ENCODE results near the gene ROPN1L.
"Not testable (repeated sequence)": the region's sequence is repeated elsewhere in the genome, so short reads cannot be mapped to it uniquely, and the experiment has no call there.

Gene ROPN1L

DNA sequence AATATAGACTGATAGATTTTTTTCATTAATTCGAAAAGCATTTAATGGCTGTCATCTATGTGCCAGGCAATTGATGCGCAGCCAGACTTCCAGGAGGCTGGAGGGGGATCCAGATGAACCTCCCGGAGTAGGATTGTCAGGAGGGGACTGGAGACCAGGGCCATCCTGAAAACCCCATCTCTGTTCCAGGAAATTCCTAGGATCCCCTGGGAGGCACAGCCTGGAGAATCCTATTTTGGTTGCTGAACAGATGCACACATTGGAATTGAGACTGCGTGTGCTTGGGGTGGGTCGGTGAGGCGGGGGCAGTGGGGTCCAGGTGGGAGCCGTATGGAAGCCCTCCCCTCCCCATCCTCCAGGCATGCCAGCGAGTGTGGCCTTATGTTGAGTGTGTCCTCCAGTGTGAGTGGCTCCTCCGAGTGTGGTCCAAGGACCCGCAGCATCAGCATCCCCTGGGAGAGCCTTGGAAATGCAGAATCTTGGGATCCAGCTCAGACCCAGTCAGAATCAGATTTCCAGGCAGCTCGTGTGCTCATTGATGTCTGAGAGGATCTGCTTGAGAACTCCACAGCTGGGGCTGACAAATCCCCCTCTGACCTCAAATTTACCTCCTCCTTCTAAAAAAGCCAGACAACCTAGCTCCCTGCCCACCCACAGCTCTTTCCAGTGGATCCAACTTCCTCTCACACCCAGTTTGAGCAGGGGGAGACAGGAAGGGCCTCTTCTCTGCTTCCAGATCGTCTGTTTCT is 38.7 kb downstream of the ROPN1L start:
- no peak for DNase-seq

DNA sequence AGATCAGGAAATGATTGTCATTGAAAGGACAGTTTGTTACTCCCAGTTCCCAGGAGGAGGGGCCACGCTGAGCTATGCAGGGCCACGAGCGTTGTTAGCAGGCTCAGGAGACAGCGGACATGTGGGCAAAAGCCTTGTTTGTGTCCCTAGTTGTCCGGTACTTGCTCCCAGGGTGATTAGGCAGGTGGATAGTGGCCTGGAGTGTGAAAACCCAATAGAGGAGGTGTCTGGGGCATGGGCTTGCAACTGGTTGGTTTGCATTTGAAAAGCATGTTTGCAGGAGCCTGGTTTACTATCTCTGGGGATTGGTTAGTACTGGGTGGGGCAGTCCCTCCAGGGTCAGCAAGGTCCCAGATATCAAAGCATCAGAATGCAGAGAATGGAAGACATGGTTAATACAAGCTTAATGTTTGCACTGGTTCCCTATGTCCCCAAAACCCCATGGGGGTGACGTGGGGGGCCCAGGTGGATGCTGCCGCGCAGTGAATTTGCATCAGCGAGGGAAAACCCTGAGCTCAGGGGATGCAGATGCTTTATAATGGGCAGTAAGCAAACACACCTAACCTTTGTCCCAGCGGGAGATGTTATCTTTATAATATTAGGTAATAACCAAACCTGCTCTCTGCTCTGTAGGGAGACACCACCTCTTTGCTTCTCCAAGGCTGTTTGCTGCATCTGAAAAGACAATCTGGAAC is 39.7 kb downstream of the ROPN1L start:
- DNase-seq, result no peak

GRCh38 chr5:10482791-10483530 is 41.3 kb downstream of the ROPN1L start:
- DNase-seq, result no peak

DNA sequence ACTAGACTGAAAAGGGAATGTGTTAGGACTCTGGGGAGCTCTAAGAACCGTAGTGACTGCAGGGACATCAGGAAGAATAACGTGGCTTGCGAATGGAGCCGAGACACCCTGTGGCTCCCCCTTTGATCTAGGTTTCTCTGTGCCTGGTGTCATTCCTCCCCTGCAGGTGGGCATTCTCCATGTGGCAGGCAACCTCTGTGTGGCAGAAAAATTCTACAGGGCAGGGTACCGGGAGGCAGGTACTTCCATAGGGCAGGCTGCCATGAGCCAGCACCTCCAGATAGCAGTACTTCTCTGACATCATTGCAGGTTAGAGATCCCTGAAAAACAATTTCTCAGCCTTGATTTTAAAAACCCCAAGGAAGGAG is 43.1 kb downstream of the ROPN1L start:
- no peak for DNase-seq

GRCh38 chr5:10485142-10485795 is 43.6 kb downstream of the ROPN1L start:
- DNase-seq, result no peak

GRCh38 chr5:10485897-10486296 is 44.2 kb downstream of the ROPN1L start:
- DNase-seq, result no peak

DNA sequence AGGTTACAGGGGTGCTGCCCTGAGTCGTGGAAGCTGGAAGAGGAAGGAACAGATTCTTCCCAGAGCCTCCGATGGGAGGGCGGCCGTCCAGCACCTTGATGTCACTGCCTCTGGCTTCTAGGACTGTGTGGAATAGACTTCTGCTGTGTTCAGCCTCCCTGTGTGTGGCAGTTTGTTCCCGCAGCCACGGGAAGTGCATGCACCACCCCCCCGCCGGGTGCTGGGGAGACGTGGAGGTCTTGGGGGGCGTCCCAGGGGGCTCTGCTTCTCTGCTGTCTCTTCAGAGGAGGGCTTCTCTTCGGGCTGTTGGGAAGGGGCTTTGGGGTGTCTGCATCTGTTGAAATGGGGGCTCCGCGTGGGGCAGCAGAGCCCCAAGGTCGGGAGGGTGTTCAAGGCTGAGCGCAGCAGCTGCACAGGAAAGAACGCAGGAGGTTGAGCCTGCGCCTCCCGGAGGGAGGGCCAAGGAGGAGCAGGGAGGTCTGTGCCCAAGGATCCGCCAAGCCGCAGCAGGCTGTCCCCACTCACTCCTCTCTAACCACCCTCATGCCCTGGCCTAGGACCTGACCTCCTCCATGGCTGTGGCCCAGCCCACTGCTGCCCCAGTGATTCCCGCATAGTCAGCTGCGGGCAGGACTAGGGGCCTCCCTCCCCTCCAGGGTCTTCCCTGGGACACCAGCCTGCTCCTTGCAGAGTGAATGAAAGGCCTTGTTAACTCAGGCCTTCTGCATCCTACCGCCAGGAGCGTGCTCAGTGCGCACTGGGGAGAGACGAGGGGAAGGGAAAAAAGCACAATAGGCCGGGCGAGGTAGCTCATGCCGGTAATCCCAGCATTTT is 45.0 kb downstream of the ROPN1L start:
- no peak for DNase-seq

DNA sequence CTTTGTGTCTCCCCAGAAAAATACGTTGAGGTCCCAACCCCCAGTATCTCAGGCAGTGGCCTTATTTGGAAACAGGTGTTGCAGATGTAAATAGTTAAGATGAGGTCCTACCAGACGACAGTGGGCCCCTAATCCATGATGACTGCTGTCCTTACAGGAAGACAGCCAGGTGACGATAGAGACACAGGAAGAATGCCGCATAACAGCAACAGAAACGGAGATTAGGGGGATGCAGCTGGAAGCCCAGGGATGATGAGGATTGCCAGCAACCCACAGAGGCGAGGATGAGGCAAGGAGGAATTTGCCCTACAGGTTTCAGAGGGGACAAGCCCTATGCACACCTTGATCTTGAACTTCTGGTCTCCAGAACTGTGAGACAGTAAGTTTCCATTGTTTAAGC is 46.5 kb downstream of the ROPN1L start:
- no peak for DNase-seq

GRCh38 chr5:10489810-10490426 is 48.2 kb downstream of the ROPN1L start:
- DNase-seq, result peak; percentile 32

- no peak for DNase-seq
These were observed 49.4 kb downstream of the ROPN1L start for GRCh38 chr5:10490927-10491672.

DNA sequence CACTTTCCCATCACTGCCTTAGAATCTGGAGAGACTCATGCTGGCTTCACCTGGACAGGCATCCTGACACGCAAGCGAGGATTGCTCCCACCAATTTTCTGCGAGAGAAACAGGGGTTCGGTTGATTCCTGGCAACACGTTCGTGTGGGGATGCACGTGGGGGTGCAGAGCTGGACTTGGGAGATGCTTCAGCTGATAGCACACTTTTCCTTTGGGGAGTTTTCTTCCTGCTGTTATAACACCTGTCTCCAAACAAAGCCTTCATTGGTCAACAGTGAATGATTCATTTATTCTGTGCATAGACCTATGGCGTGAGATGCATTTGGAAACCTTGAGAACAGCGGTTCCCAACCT is 50.0 kb downstream of the ROPN1L start:
- DNase-seq, result no peak

DNA sequence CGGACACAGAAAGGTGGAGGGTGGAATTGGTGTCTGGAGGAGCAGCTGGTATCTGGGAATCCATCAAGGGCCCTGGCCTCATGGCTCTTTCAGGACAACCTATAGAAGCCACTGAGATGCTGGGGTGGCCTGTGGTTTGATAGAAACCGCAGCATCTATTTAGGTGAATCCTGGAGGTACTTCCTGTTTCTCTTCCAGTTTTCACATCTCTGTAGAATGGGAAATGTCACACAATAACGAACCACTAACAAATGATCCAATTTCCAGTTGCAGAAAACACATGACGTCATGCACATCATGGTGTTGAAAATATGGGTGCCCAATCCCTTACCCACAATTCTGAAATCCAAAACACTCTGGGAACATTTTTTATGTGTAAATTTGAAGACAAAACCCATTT is 52.2 kb downstream of the ROPN1L start:
- DNase-seq, result no peak

GRCh38 chr5:10494497-10494896 is 52.8 kb downstream of the ROPN1L start:
- DNase-seq, result not testable (repeated sequence)

DNA sequence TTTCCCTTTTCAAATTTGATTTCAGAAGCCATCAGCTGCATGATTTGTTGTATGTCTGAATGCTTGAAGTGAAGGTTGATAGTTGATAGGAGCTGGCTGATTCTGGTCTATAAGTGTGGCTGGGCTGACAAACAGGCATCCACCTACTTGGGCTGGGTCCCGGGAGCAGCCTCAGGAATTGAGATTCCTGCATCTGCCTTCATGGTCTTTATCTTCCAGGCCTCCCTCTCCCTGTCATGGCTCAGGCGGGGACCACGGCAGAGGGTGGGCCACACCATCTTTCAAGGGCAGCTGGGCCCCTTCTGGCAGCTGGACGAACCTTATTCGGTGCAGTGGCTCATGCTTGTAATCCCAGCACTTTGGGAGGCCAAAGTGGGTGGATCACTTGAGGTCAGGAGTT is 55.9 kb downstream of the ROPN1L start:
- DNase-seq, result no peak

- no peak for DNase-seq
These were observed 56.7 kb downstream of the ROPN1L start for GRCh38 chr5:10498350-10498749.

GRCh38 chr5:10499066-10499465 is 57.4 kb downstream of the ROPN1L start:
- no peak for DNase-seq

- no peak for DNase-seq
These were observed 58.1 kb downstream of the ROPN1L start for GRCh38 chr5:10499776-10500175.

DNA sequence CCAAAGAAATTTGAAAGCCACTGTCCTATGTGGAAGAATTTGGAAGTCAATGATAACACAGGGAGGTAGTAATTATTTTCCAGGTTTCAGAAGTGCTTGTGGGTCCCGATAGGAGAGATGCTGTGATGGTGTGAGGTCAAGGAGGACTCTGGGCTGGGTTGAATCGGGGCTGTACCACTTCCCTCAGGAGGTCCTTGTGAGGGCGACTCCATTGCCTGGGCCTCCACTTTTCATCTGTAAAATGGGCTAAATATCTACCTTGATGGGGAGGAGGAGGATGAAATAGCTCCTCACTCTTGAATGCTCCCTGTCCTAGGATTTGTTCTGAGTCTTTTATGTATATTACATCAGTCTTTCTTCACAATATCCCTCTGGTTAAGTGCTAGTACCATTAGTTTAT is 59.0 kb downstream of the ROPN1L start:
- DNase-seq, result no peak

DNA sequence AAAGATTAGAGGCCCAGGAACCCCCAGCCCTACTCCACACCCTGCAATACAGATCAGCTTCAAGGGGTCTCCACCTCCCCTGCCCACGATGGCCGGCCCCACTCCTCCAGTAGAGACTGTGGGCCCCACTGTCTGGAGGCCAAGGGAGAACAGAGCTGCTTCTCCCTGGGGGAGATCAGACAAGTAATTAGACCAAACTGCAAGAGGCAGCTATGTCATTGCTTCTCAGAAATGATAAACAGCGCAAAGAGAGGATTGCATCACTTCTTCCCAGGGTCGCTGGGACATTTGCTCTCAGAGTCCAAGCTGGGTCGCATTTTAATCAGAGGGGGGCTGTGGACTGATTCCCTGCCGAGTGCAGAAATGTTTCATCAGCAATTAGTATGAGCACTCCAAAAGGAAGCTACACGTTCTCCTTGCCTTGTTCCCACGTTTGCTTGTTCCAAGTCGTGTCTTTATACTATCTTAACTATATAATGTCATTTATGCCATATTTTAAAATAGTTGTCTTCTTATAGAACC is 59.9 kb downstream of the ROPN1L start:
- no peak for DNase-seq

DNA sequence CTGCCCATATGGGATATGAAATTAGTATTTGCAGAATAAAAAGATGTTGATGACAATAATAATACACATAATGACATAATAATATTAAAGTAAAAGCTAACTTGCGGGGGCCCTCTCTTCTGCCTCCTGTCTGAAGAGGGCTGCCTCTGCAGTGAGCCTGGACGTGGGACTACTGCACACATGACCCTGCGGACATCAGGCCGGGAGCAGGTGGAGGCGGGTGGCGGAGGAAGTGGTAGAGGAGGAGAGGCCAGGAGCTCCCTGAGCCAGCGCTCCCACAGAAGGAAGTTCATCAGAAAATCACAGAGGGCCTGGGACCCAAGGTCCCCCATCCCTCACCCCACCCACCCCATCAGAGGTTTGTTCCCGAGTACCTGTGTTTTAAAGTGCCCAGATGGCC is 60.5 kb downstream of the ROPN1L start:
- no peak for DNase-seq

GRCh38 chr5:10502578-10502977 is 60.9 kb downstream of the ROPN1L start:
- DNase-seq, result no peak
